GM23248 (cell line): Measurements from ENCODE around the gene CLEC4G.

Source experiments
- EZH2 ChIP-seq: fragments of 200-600 bp; sonication (generic); IDR thresholded peaks from 2 replicates; pipeline ENCODE4 v1.6.1; 2018; ENCODE audit warnings: antibody characterized with exemption, mild to moderate bottlenecking; ENCODE audit not compliant: insufficient read depth, poor library complexity, severe bottlenecking
- EZH2phosphoT487 ChIP-seq: fragments of 200-600 bp; sonication (generic); IDR thresholded peaks from 2 replicates; pipeline ENCODE4 v1.6.1; 2018; ENCODE audit warnings: antibody characterized with exemption, moderate library complexity, mild to moderate bottlenecking, low read depth; ENCODE audit not compliant: insufficient read depth

DNA sequence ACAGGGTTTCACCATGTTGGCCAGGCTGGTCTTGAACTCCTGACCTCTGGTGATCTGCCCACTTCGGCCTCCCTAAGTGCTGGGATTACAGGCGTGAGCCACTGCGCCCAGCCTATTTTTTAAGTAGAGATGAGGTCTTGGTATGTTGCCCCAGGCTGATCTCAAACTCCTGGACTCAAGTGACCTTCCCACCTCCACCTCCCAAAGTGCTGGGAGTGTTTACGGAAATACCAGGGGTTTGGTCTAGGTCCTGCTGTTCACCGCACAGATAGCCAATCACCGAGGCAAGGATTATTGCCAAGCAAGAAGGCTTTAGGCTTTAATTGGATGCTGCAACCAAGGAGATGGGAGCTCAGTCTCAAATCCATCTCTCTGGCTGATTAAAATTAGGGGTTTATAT lies 11.6 kb downstream of the CLEC4G start:
- TF ChIP-seq EZH2 (no peak), EZH2phosphoT487 (no peak)
